Measurements from ENCODE around the gene TBC1D1.
A peak's percentile ranks its signal among the peaks of the same experiment; 100 is the strongest.

The TBC1D1 gene

GRCh38 chr4:38160487-38161207, 269.8 kb downstream of the TBC1D1 start:
- Histone ChIP-seq H3K18ac (ENCODE audit: low read length) (no peak overlapping the region), H4K91ac (ENCODE audit: low read depth, low read length, poor library complexity) (no peak overlapping the region), H3K36me3 (replicated peaks in 1 of 2; ENCODE audit: control insufficient read depth in 2 of 2, insufficient read depth in 2 of 2, low read length in 2 of 2) (no peaks in the 10 kb centered on the region), H2BK120ac (ENCODE audit: low read depth, low read length) (no peak overlapping the region), H3K9ac (ENCODE audit: low read depth, low read length, poor library complexity) (no peak overlapping the region), H2AK5ac (ENCODE audit: low read depth, low read length) (no peak overlapping the region), H3K4ac (ENCODE audit: low read length) (no peak overlapping the region), H3K23ac (ENCODE audit: low read depth, low read length, poor library complexity) (no peak overlapping the region), H3K79me1 (ENCODE audit: low read depth, low read length) (no peaks in the 10 kb centered on the region), H3K14ac (ENCODE audit: low read length) (no peak overlapping the region), H3K27me3 (ENCODE audit: control insufficient read depth in 3 of 3, insufficient read depth in 3 of 3, low read depth in 1 of 3, low read length in 3 of 3) (no peaks in the 10 kb centered on the region), H2BK12ac (ENCODE audit: low read length) (no peak overlapping the region), H3K4me1 (ENCODE audit: control insufficient read depth in 2 of 2, insufficient read depth in 1 of 2, low read depth in 1 of 2, low read length in 2 of 2) (peaks cover 15 to 24% of the 10 kb centered on the region in 2 donors), H4K8ac (ENCODE audit: low read depth, low read length) (no peak overlapping the region), H2AFZ (ENCODE audit: low read length) (peak overlapping the region; percentile 32), H2BK5ac (ENCODE audit: low read length) (no peak overlapping the region), H3K9me3 (replicated peaks in 1 of 2; ENCODE audit: control insufficient read depth in 2 of 2, insufficient read depth in 1 of 2, low read depth in 1 of 2, low read length in 2 of 2) (peaks cover 3 to 12% of the 10 kb centered on the region in 2 donors), H3K27ac (replicated peaks; ENCODE audit: low read length) (peak overlapping the region; percentile 41), H3K4me3 (ENCODE audit: low read length in 2 of 2) (no peak overlapping the region), H2BK15ac (ENCODE audit: low read length) (no peak overlapping the region), H3K4me2 (ENCODE audit: insufficient read depth, low read length, poor library complexity, severe bottlenecking) (peak overlapping the region; percentile 21)
- WGBS, 2 donors (ENCODE audit: extremely low coverage in 2 of 2, insufficient read length in 2 of 2, insufficient replicate concordance in 1 of 2), result no CpG with 5 or more reads among the region's 3 CpGs
- DNase-seq (ENCODE audit: low spot score), result peak; percentile 15

- H3K4me1 ChIP-seq (ENCODE audit: control insufficient read depth in 2 of 2, insufficient read depth in 1 of 2, low read depth in 1 of 2, low read length in 2 of 2), result peaks cover 15 to 24% of the 10 kb centered on the region in 2 donors
- no peak overlapping the region for H2AK5ac ChIP-seq (ENCODE audit: low read depth, low read length)
- peak overlapping the region; percentile 72 for H2AFZ ChIP-seq (ENCODE audit: low read length)
- H2BK5ac ChIP-seq (ENCODE audit: low read length), result no peak overlapping the region
- H3K14ac ChIP-seq (ENCODE audit: low read length), result no peak overlapping the region
- H3K4me2 ChIP-seq (ENCODE audit: insufficient read depth, low read length, poor library complexity, severe bottlenecking), result no peak overlapping the region
- 100% methylated on average over 1 of the region's 5 CpGs for WGBS, 2 donors (ENCODE audit: extremely low coverage in 2 of 2, insufficient read length in 2 of 2, insufficient replicate concordance in 1 of 2)
- no peak overlapping the region for H3K27ac ChIP-seq (replicated peaks; ENCODE audit: low read length)
- H3K9ac ChIP-seq (ENCODE audit: low read depth, low read length, poor library complexity), result no peak overlapping the region
- H2BK15ac ChIP-seq (ENCODE audit: low read length), result no peak overlapping the region
- H3K79me1 ChIP-seq (ENCODE audit: low read depth, low read length), result no peaks in the 10 kb centered on the region
- H2BK120ac ChIP-seq (ENCODE audit: low read depth, low read length), result no peak overlapping the region
- H3K36me3 ChIP-seq (replicated peaks in 1 of 2; ENCODE audit: control insufficient read depth in 2 of 2, insufficient read depth in 2 of 2, low read length in 2 of 2), result no peaks in the 10 kb centered on the region
- H3K23ac ChIP-seq (ENCODE audit: low read depth, low read length, poor library complexity), result no peak overlapping the region
- no peak overlapping the region for H3K18ac ChIP-seq (ENCODE audit: low read length)
- no peak overlapping the region for H3K4me3 ChIP-seq (ENCODE audit: low read length in 2 of 2)
- H3K4ac ChIP-seq (ENCODE audit: low read length), result no peak overlapping the region
- H3K9me3 ChIP-seq (replicated peaks in 1 of 2; ENCODE audit: control insufficient read depth in 2 of 2, insufficient read depth in 1 of 2, low read depth in 1 of 2, low read length in 2 of 2), result peaks cover 3 to 17% of the 10 kb centered on the region in 2 donors
- no peak overlapping the region for H4K91ac ChIP-seq (ENCODE audit: low read depth, low read length, poor library complexity)
- no peak for DNase-seq (ENCODE audit: low spot score)
- no peak overlapping the region for H2BK12ac ChIP-seq (ENCODE audit: low read length)
- H4K8ac ChIP-seq (ENCODE audit: low read depth, low read length), result no peak overlapping the region
- H3K27me3 ChIP-seq (ENCODE audit: control insufficient read depth in 3 of 3, insufficient read depth in 3 of 3, low read depth in 1 of 3, low read length in 3 of 3), result no peaks in the 10 kb centered on the region
Measured at GRCh38 chr4:38161208-38162113, 270.6 kb downstream of the TBC1D1 start.

GRCh38 chr4:38162240-38162784, 271.4 kb downstream of the TBC1D1 start:
- H2BK12ac ChIP-seq (ENCODE audit: low read length), result no peak overlapping the region
- H3K36me3 ChIP-seq (replicated peaks in 1 of 2; ENCODE audit: control insufficient read depth in 2 of 2, insufficient read depth in 2 of 2, low read length in 2 of 2), result no peaks in the 10 kb centered on the region
- H3K79me1 ChIP-seq (ENCODE audit: low read depth, low read length), result no peaks in the 10 kb centered on the region
- H3K4ac ChIP-seq (ENCODE audit: low read length), result no peak overlapping the region
- no peaks in the 10 kb centered on the region for H3K27me3 ChIP-seq (ENCODE audit: control insufficient read depth in 3 of 3, insufficient read depth in 3 of 3, low read depth in 1 of 3, low read length in 3 of 3)
- H3K9me3 ChIP-seq (replicated peaks in 1 of 2; ENCODE audit: control insufficient read depth in 2 of 2, insufficient read depth in 1 of 2, low read depth in 1 of 2, low read length in 2 of 2), result peaks cover 3 to 20% of the 10 kb centered on the region in 2 donors
- H2AK5ac ChIP-seq (ENCODE audit: low read depth, low read length), result no peak overlapping the region
- no CpG with 5 or more reads among the region's 4 CpGs for WGBS, 2 donors (ENCODE audit: extremely low coverage in 2 of 2, insufficient read length in 2 of 2, insufficient replicate concordance in 1 of 2)
- H2BK15ac ChIP-seq (ENCODE audit: low read length), result no peak overlapping the region
- no peak overlapping the region for H2BK5ac ChIP-seq (ENCODE audit: low read length)
- peak; percentile 20 for DNase-seq (ENCODE audit: low spot score)
- H3K18ac ChIP-seq (ENCODE audit: low read length), result peak overlapping the region; percentile 11
- peaks cover 15 to 24% of the 10 kb centered on the region in 2 donors for H3K4me1 ChIP-seq (ENCODE audit: control insufficient read depth in 2 of 2, insufficient read depth in 1 of 2, low read depth in 1 of 2, low read length in 2 of 2)
- H3K4me3 ChIP-seq (ENCODE audit: low read length in 2 of 2), result no peak overlapping the region
- H2AFZ ChIP-seq (ENCODE audit: low read length), result peak overlapping the region; percentile 72
- H3K14ac ChIP-seq (ENCODE audit: low read length), result no peak overlapping the region
- H3K23ac ChIP-seq (ENCODE audit: low read depth, low read length, poor library complexity), result no peak overlapping the region
- no peak overlapping the region for H3K9ac ChIP-seq (ENCODE audit: low read depth, low read length, poor library complexity)
- H3K27ac ChIP-seq (replicated peaks; ENCODE audit: low read length), result no peak overlapping the region
- H3K4me2 ChIP-seq (ENCODE audit: insufficient read depth, low read length, poor library complexity, severe bottlenecking), result no peak overlapping the region
- no peak overlapping the region for H2BK120ac ChIP-seq (ENCODE audit: low read depth, low read length)
- H4K8ac ChIP-seq (ENCODE audit: low read depth, low read length), result no peak overlapping the region
- no peak overlapping the region for H4K91ac ChIP-seq (ENCODE audit: low read depth, low read length, poor library complexity)

Data from neuronal stem cell (in vitro differentiated cells).